IMR-90 (cell line): ENCODE results near the gene IGLL1. TPM values are rescaled to one million over a fixed set of nuclear protein-coding genes. Genes with fewer than 3 reads are reported as not detected.

Source experiments
- ATAC-seq: fragments of 200-7000 bp; cut with Tn5 transposase; 2 replicates; pipeline ENCODE4 v1.9.1; 2020; ENCODE audit warnings: low read depth, mild to moderate bottlenecking, moderate library complexity
- BruUV-seq: library from RNA; stranded (reverse); fragments of 400-500 nt; replicated peaks from 2 replicates; lab custom pipeline; 2021; lab: Mats Ljungman, UMichigan
- CTCF ChIA-PET: fragments of 300-600 bp; formaldehyde crosslinking; extraction: SDS; loops from one replicate; lab custom pipeline; 2021; ENCODE audit warnings: antibody characterized with exemption; lab: Yijun Ruan, JAX
- POLR2A ChIA-PET: fragments of 300-600 bp; sonication (Branson Sonifier 250); formaldehyde crosslinking; loops from one replicate; lab custom pipeline; 2022; ENCODE audit warnings: antibody characterized with exemption; ENCODE audit not compliant: unreplicated experiment; lab: Charles Lee
- DNase-seq: peaks from one replicate; pipeline ENCODE4 v3.0.0; 2013
- H2AFZ ChIP-seq: replicated peaks from 2 replicates; pipeline ENCODE3; 2013; ENCODE audit warnings: low read length, mild to moderate bottlenecking; ENCODE audit not compliant: poor library complexity
- H2AK5ac ChIP-seq: 2 replicates; pipeline ENCODE4 v1.6.1; 2013; ENCODE audit warnings: low read depth, low read length, inconsistent platforms
- H2AK9ac ChIP-seq: replicated peaks from 2 replicates; pipeline ENCODE3; 2013; ENCODE audit warnings: mild to moderate bottlenecking, low read depth, low read length, moderate library complexity; ENCODE audit not compliant: poor library complexity
- H2BK120ac ChIP-seq: 2 replicates; pipeline ENCODE4 v1.6.1; 2013; ENCODE audit warnings: low read depth, low read length, inconsistent platforms
- H2BK15ac ChIP-seq: 3 replicates; pipeline ENCODE4 v1.6.1; 2013; ENCODE audit warnings: low read depth, low read length, inconsistent platforms
- H2BK20ac ChIP-seq: 2 replicates; pipeline ENCODE4 v1.6.1; 2013; ENCODE audit warnings: low read depth, mild to moderate bottlenecking, inconsistent platforms, low read length, moderate library complexity
- H2BK5ac ChIP-seq: 2 replicates; pipeline ENCODE4 v1.6.1; 2013; ENCODE audit warnings: mild to moderate bottlenecking, low read depth, low read length, inconsistent platforms; ENCODE audit not compliant: poor library complexity, severe bottlenecking
- H3K14ac ChIP-seq: replicated peaks from 2 replicates; pipeline ENCODE4 v1.6.1; 2013; ENCODE audit warnings: low read depth, low read length, inconsistent platforms
- H3K18ac ChIP-seq: 2 replicates; pipeline ENCODE4 v1.6.1; 2013; ENCODE audit warnings: low read depth, low read length, control low read depth
- H3K23ac ChIP-seq: 2 replicates; pipeline ENCODE4 v1.6.1; 2013; ENCODE audit warnings: low read depth, low read length, inconsistent platforms
- H3K27ac ChIP-seq: 2 replicates; pipeline ENCODE4 v1.5.1; 2013; ENCODE audit warnings: mild to moderate bottlenecking, control low read depth, low read length; ENCODE audit not compliant: insufficient read depth
- H3K27me3 ChIP-seq: 2 replicates; pipeline ENCODE4 v1.6.1; 2013; ENCODE audit warnings: low read length; ENCODE audit not compliant: control insufficient read depth, insufficient read depth
- H3K36me3 ChIP-seq: 2 replicates; pipeline ENCODE4 v1.6.1; 2013; ENCODE audit warnings: low read length, mixed read lengths; ENCODE audit not compliant: control insufficient read depth, insufficient read depth
- H3K4ac ChIP-seq: 2 replicates; pipeline ENCODE4 v1.6.1; 2013; ENCODE audit warnings: low read depth, low read length, inconsistent platforms
- H3K4me1 ChIP-seq: 2 replicates; pipeline ENCODE4 v1.6.1; 2013; ENCODE audit warnings: low read length, mixed read lengths; ENCODE audit not compliant: control insufficient read depth, insufficient read depth
- H3K4me2 ChIP-seq: 2 replicates; pipeline ENCODE4 v1.6.1; 2013; ENCODE audit warnings: low read depth, mild to moderate bottlenecking, control low read depth, low read length, moderate library complexity
- H3K4me3 ChIP-seq: 2 replicates; pipeline ENCODE4 v1.5.1; 2013; ENCODE audit warnings: low read depth, mild to moderate bottlenecking, control low read depth, low read length, moderate library complexity; ENCODE audit not compliant: insufficient read depth
- H3K56ac ChIP-seq: 2 replicates; pipeline ENCODE4 v1.6.1; 2013; ENCODE audit warnings: low read length, inconsistent platforms; ENCODE audit not compliant: insufficient read depth; ENCODE audit errors: extremely low read depth
- H3K79me1 ChIP-seq, 2 experiments: 2 replicates each; pipeline ENCODE4 v1.6.1; 2013; ENCODE audit warnings: low read length in 2 of 2, inconsistent platforms in 1 of 2, low read depth in 1 of 2
- H3K9ac ChIP-seq: 2 replicates; pipeline ENCODE4 v1.6.1; 2013; ENCODE audit warnings: low read depth, low read length, control low read depth
- H3K9me1 ChIP-seq: 2 replicates; pipeline ENCODE4 v1.6.1; 2013; ENCODE audit warnings: low read length, inconsistent platforms; ENCODE audit not compliant: insufficient read depth
- H3K9me3 ChIP-seq: 2 replicates; pipeline ENCODE4 v1.6.1; 2013; ENCODE audit warnings: low read length; ENCODE audit not compliant: control insufficient read depth, insufficient read depth
- H4K20me1 ChIP-seq: 2 replicates; pipeline ENCODE4 v1.6.1; 2013; ENCODE audit warnings: low read length, inconsistent platforms; ENCODE audit not compliant: insufficient read depth
- H4K5ac ChIP-seq: 2 replicates; pipeline ENCODE4 v1.6.1; 2013; ENCODE audit warnings: mild to moderate bottlenecking, low read depth, low read length, control low read depth
- H4K8ac ChIP-seq, 2 experiments: 2 replicates each; pipeline ENCODE4 v1.6.1; 2013; ENCODE audit warnings: low read depth in 2 of 2, low read length in 2 of 2, control low read depth in 1 of 2, inconsistent platforms in 1 of 2
- H4K91ac ChIP-seq: 2 replicates; pipeline ENCODE4 v1.6.1; 2013; ENCODE audit warnings: low read depth, low read length, inconsistent platforms; ENCODE audit not compliant: insufficient read depth
- BHLHE40 ChIP-seq: fragments of 150-350 bp; IDR thresholded peaks from 2 replicates; pipeline ENCODE4 v1.6.1; 2016; ENCODE audit warnings: mild to moderate bottlenecking, low read depth, low read length
- CEBPB ChIP-seq: IDR thresholded peaks from 2 replicates; pipeline ENCODE4 v1.6.1; 2012; ENCODE audit warnings: low read depth, low read length, improper control_type of control experiment
- CHD1 ChIP-seq: IDR thresholded peaks from 2 replicates; pipeline ENCODE4 v1.6.1; 2012; ENCODE audit warnings: low read depth, low read length, improper control_type of control experiment
- CTCF ChIP-seq: conservative IDR thresholded peaks from 2 replicates; pipeline ENCODE4 v1.5.1; 2012; ENCODE audit warnings: mild to moderate bottlenecking, low read depth, low read length, improper control_type of control experiment
- ELK1 ChIP-seq: fragments of 150-350 bp; IDR thresholded peaks from 2 replicates; pipeline ENCODE4 v1.6.1; 2016; ENCODE audit warnings: low read depth, mild to moderate bottlenecking, low read length, moderate library complexity, borderline replicate concordance
- FOS ChIP-seq: fragments of 150-350 bp; IDR thresholded peaks from 2 replicates; pipeline ENCODE4 v1.6.1; 2016; ENCODE audit warnings: low read depth, low read length
- MAFK ChIP-seq: IDR thresholded peaks from 2 replicates; pipeline ENCODE4 v1.6.1; 2012; ENCODE audit warnings: low read depth, low read length, improper control_type of control experiment
- MAZ ChIP-seq: IDR thresholded peaks from 2 replicates; pipeline ENCODE4 v1.6.1; 2012; ENCODE audit warnings: low read depth, mild to moderate bottlenecking, low read length, improper control_type of control experiment, moderate library complexity, borderline replicate concordance
- MXI1 ChIP-seq: IDR thresholded peaks from 2 replicates; pipeline ENCODE4 v1.6.1; 2012; ENCODE audit warnings: low read depth, mild to moderate bottlenecking, low read length, moderate library complexity, borderline replicate concordance
- NFE2L2 ChIP-seq: fragments of 150-350 bp; IDR thresholded peaks from 2 replicates; pipeline ENCODE4 v1.6.1; 2016; ENCODE audit warnings: low read depth, mild to moderate bottlenecking, low read length
- POLR2A ChIP-seq: IDR thresholded peaks from 2 replicates; pipeline ENCODE4 v1.6.1; 2012; ENCODE audit warnings: mild to moderate bottlenecking, low read depth, low read length
- RAD21 ChIP-seq: IDR thresholded peaks from 2 replicates; pipeline ENCODE4 v1.6.1; 2012; ENCODE audit warnings: low read length, improper control_type of control experiment
- RCOR1 ChIP-seq: IDR thresholded peaks from 2 replicates; pipeline ENCODE4 v1.6.1; 2012; ENCODE audit warnings: mild to moderate bottlenecking, low read length, improper control_type of control experiment; ENCODE audit not compliant: insufficient replicate concordance
- RFX5 ChIP-seq: IDR thresholded peaks from 2 replicates; pipeline ENCODE4 v1.8.0; 2012; ENCODE audit warnings: low read depth, mild to moderate bottlenecking, low read length, moderate library complexity
- SMC3 ChIP-seq: fragments of 150-350 bp; IDR thresholded peaks from 2 replicates; pipeline ENCODE4 v1.6.1; 2016; ENCODE audit warnings: low read depth, mild to moderate bottlenecking, antibody characterized with exemption, low read length, moderate library complexity
- WGBS, 2 experiments: methylation state at CpG; one replicate each; pipeline versions ENCODE4 v1.1.5 to v1.1.7; 2013; ENCODE audit warnings: missing lambda C conversion rate in 2 of 2; ENCODE audit not compliant: insufficient read length in 1 of 2; ENCODE audit errors: extremely low coverage in 2 of 2; 5-methylcytosine and 5-hydroxymethylcytosine counted together
- dilution Hi-C: fragments of 300-500 bp; cut with HindIII; formaldehyde crosslinking; loops from one replicate; pipeline ENCODE4 v1.14.3; 2018; ENCODE audit warnings: low sequenced_read_pairs; ENCODE audit not compliant: unreplicated experiment
- in situ Hi-C: fragments of 300-500 bp; cut with MboI; formaldehyde crosslinking; loops from 3 replicates; pipeline ENCODE4 v1.14.3; 2019; ENCODE audit warnings: low sequenced_read_pairs, inconsistent platforms, mixed read lengths
- intact Hi-C: fragments of 100-400 bp; cut with micrococcal nuclease; formaldehyde crosslinking; loops from 2 replicates; pipeline ENCODE4 v1.10.0; 2022
- polyA plus RNA-seq, 3 experiments: library from polyadenylated mRNA; depleted of rRNA; stranded (reverse); fragments of >200 nt; gene quantifications; 2 replicates each; pipeline ENCODE4 v1.2.3, GENCODE V29; 2012; ENCODE audit warnings: low replicate concordance in 1 of 3
- total RNA-seq: library from RNA; depleted of rRNA; stranded (reverse); fragments of >200 nt; gene quantifications from 2 replicates; pipeline ENCODE4 v1.2.3, GENCODE V29; 2012
- TF ChIP-seq, protein P1 (sequence below): fragments of 150-350 bp; IDR thresholded peaks from 2 replicates; pipeline ENCODE4 v1.6.1; 2017; ENCODE audit warnings: mild to moderate bottlenecking, antibody characterized with exemption, low read length, low read depth

Gene IGLL1
- total and polyA plus RNA-seq, 2 of the 4 experiments (the other 2 are of a cell fraction), result not detected

- H4K91ac ChIP-seq, result no peak overlapping the region
- H4K5ac ChIP-seq, result no peak overlapping the region
- H3K4me1 ChIP-seq, result no peaks in the 10 kb centered on the region
- no peaks in the 10 kb centered on the region for H3K36me3 ChIP-seq
- H3K14ac ChIP-seq, result no peak overlapping the region
- POLR2A ChIA-PET, result no interaction called here
- no TSS peak for BruUV-seq
- no peak overlapping the region for H2AFZ ChIP-seq
- CTCF ChIA-PET, result no interaction called here
- no peak overlapping the region for H2AK9ac ChIP-seq
- H4K8ac ChIP-seq, result no peak overlapping the region
- no peaks in the 10 kb centered on the region for H3K9me3 ChIP-seq
- H3K27ac ChIP-seq, result no peak overlapping the region
- ATAC-seq (no peak), DNase-seq (no peak)
- dilution Hi-C loops, result no loop called here
- H3K4ac ChIP-seq, result no peak overlapping the region
- TF ChIP-seq RAD21 (no peak), POLR2A (no peak), BHLHE40 (no peak), ELK1 (no peak), CHD1 (no peak), CEBPB (no peak), MXI1 (no peak), RFX5 (no peak), RCOR1 (no peak), SMC3 (no peak), FOS (no peak), MAZ (no peak), NFE2L2 (no peak), MAFK (no peak), CTCF (no peak)
- TF ChIP-seq, protein P1, sequence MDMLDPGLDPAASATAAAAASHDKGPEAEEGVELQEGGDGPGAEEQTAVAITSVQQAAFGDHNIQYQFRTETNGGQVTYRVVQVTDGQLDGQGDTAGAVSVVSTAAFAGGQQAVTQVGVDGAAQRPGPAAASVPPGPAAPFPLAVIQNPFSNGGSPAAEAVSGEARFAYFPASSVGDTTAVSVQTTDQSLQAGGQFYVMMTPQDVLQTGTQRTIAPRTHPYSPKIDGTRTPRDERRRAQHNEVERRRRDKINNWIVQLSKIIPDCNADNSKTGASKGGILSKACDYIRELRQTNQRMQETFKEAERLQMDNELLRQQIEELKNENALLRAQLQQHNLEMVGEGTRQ, result no peak
- H2AK5ac ChIP-seq, result no peak overlapping the region
- H2BK120ac ChIP-seq, result no peak overlapping the region
- H2BK20ac ChIP-seq, result no peak overlapping the region
- intact Hi-C loops, result no loop called here
- H4K20me1 ChIP-seq, result no peaks in the 10 kb centered on the region; the same call in 1 of the 2 replicates
- no peak overlapping the region for H2BK15ac ChIP-seq
- H3K27me3 ChIP-seq, result peaks cover 38% of the 10 kb centered on the region
- 73% methylated on average over 2 of the region's 10 CpGs; no CpG with 5 or more reads in 1 of the 2 experiments for WGBS, 2 experiments
- in situ Hi-C loops, result no loop called here
- H3K18ac ChIP-seq, result no peak overlapping the region
- H3K9me1 ChIP-seq, result no peaks in the 10 kb centered on the region
- no peak overlapping the region for H3K4me3 ChIP-seq
- H3K56ac ChIP-seq, result no peak overlapping the region
- no peak overlapping the region for H2BK5ac ChIP-seq
- no peak overlapping the region for H3K23ac ChIP-seq
- H3K9ac ChIP-seq, result no peak overlapping the region
- H3K79me1 ChIP-seq, result no peaks in the 10 kb centered on the region
- H3K4me2 ChIP-seq, result no peak overlapping the region
Observed at GRCh38 chr22:23534201-23534850, 45.8 kb downstream of the IGLL1 start.
